OCI-LY7 (cell line): ENCODE measurements around the gene GNG14.

Experiments
- CTCF ChIP-seq: fragments of 200-600 bp; sonication (generic); conservative IDR thresholded peaks from 2 replicates; pipeline ENCODE4 v1.5.1; 2014; ENCODE audit warnings: mild to moderate bottlenecking, antibody characterized with exemption, low read length, moderate library complexity, mixed read lengths
- EZH2phosphoT487 ChIP-seq: fragments of 200-600 bp; sonication (generic); IDR thresholded peaks from 2 replicates; pipeline ENCODE4 v1.6.1; 2018; ENCODE audit warnings: low read depth, borderline replicate concordance, mild to moderate bottlenecking, mixed run types, antibody characterized with exemption, low read length, moderate library complexity, mixed read lengths

GRCh38 chr19:12670159-12670928 lies 17.5 kb upstream of the GNG14 start:
- TF ChIP-seq EZH2phosphoT487 (no peak), CTCF (no peak)
